AG08395 (cell line): Measurements from ENCODE around the gene ABLIM3.
A peak's percentile ranks its signal among the peaks of the same experiment; 100 is the strongest.

ENCODE experiments used
- DNase-seq: peaks from one replicate; pipeline ENCODE4 v3.0.0; 2012; ENCODE audit warnings: mixed read lengths, low spot score

The ABLIM3 gene

GRCh38 chr5:149141224-149141956 lies at the start of gene ABLIM3:
Gene ABLIM3, plus strand, starts transcription at chr5:149141493. Its CDS starts 603 bp downstream, at chr5:149142096.
- peak; percentile 87 for DNase-seq

GRCh38 chr5:149093625-149094024 lies 47.7 kb upstream of the ABLIM3 start:
- DNase-seq, result no peak

- DNase-seq, result no peak
Observed at GRCh38 chr5:149094996-149095395, 46.3 kb upstream of the ABLIM3 start.

- DNase-seq, result no peak
Observed at GRCh38 chr5:149099920-149100319, 41.4 kb upstream of the ABLIM3 start.

- DNase-seq, result no peak
Observed at GRCh38 chr5:149100331-149100730, 41.0 kb upstream of the ABLIM3 start.

- peak; percentile 33 for DNase-seq
Observed at GRCh38 chr5:149108651-149109280, 32.5 kb upstream of the ABLIM3 start.

GRCh38 chr5:149110406-149110805 lies 30.9 kb upstream of the ABLIM3 start:
- no peak for DNase-seq

- peak; percentile 19 for DNase-seq
Observed at GRCh38 chr5:149113669-149114068, 27.6 kb upstream of the ABLIM3 start.

- DNase-seq, result peak; percentile 71
Observed at GRCh38 chr5:149114403-149115312, 26.6 kb upstream of the ABLIM3 start.

- no peak for DNase-seq
Observed at GRCh38 chr5:149117970-149118369, 23.3 kb upstream of the ABLIM3 start.

GRCh38 chr5:149118463-149118862 lies 22.8 kb upstream of the ABLIM3 start:
- no peak for DNase-seq

- no peak for DNase-seq
Observed at GRCh38 chr5:149121145-149121544, 20.1 kb upstream of the ABLIM3 start.

GRCh38 chr5:149123211-149123610 lies 18.1 kb upstream of the ABLIM3 start:
- no peak for DNase-seq

GRCh38 chr5:149125386-149125891 lies 15.9 kb upstream of the ABLIM3 start:
- DNase-seq, result peak; percentile 17

GRCh38 chr5:149126906-149127305 lies 14.4 kb upstream of the ABLIM3 start:
- no peak for DNase-seq

- no peak for DNase-seq
Observed at GRCh38 chr5:149127394-149127955, 13.8 kb upstream of the ABLIM3 start.

- DNase-seq, result peak; percentile 78
Observed at GRCh38 chr5:149128023-149128875, 13.0 kb upstream of the ABLIM3 start.

- no peak for DNase-seq
Observed at GRCh38 chr5:149129181-149129580, 12.1 kb upstream of the ABLIM3 start.

- DNase-seq, result no peak
Observed at GRCh38 chr5:149130121-149130914, 11.0 kb upstream of the ABLIM3 start.

GRCh38 chr5:149132474-149132873 lies 8.8 kb upstream of the ABLIM3 start:
- DNase-seq, result no peak
